ENCODE measurements around the gene CHST14. TPM values are rescaled to one million over a fixed set of nuclear protein-coding genes. Genes with fewer than 3 reads are reported as not detected.

CHST14 gene
- total RNA-seq, 1 donor from 2014 or later = 11.1 TPM

- no peak for DNase-seq (ENCODE audit: low spot score)
These were observed 17.3 kb downstream of the CHST14 start for GRCh38 chr15:40487816-40488682.

DNA sequence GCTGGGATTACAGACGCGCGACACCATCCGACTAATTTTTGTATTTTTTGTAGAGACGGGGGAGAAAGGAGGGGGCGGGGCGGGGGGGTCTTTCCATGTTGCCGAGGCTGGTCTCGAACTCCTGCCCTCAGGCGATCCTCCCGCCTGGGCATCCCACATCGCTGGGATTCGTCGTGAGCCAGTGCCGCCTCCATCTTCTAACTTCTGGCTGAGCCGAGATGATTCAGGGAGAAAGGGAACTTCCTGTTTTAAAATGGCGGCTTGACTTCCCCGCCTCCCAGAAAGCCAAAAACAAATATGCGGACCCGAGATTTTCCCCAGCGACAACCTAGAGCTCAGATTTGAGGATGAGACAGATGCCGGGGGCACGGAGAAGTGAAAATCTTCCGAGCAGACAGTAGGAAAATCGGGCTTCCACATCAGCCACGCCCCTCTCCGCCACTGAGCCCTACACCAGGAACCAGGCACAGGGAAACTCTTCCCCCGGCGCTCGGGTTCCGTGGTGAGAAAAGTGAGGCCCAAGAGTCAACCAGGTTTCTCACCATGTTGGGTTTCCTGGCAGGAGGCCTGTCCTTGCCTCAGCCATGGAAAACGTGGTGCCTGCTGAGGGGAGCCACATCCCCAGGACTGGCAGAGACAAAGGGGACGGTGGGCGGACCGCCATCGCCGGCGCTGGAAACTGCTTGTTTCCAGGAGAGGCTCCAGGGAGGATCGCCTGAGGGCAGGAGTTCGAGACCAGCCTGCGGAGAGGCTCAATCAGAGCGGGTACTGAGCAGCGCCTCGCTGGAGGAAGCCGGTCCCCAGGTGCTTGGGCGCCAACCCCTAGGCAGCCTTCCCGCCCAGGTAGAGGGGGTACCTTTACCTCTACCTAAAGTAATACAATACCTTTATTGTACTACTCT lies 18.7 kb downstream of the CHST14 start:
- DNase-seq (ENCODE audit: low spot score) = no peak

DNA sequence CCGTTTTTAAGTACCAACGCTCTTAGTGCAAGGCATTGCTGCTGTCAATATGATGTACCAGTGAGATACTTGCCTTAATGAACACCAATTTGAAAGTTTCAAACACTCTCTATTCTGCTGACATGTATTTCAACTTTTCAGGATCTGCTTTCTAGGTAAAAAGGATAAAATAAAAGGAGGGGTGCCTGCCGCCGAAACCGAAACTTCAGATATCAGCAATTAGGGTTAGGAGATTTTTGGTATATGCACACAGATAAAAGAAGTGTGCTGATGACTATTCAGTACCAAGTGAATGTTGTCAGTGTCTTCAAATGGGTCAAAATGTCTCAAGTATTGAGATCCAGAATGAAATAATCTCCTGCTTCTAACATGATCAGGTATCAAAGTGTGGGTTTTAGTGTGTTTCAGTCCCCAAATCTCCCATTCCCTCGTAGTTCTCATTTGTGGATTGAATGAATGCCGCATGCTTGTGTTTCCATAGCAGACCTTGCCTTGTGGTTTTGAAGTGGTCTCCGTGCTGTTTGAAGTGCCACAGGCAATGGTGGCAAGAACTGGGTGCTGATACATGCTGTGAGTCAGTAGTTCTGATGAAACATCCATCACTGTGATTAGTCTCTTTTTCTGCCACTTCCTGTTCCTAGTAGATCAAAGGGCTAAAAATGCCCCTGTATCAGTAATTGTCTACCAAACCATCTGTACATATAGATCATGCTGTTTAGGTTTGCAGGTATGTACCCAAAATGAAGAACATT lies 22.5 kb downstream of the CHST14 start:
- no peak for DNase-seq (ENCODE audit: low spot score)

DNA sequence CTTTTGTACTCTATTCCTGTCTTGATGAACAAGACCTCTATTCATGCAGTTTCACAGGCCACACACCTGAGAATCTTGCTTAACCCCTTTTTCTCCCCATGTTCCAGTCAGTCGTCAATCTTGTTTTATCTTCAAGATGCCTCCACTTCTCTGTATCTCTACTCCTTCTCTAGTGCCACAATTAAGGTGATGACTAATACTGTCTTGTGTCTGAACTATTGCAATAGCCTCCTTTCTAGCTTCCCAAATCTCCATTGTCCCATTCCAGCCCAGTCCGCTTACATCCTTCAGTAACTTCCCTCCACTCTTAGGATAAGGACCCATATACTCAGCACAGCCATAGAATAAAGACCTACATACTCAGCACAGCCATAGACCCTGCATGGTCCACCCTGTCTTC lies 24.7 kb downstream of the CHST14 start:
- DNase-seq (ENCODE audit: low spot score) = no peak

DNA sequence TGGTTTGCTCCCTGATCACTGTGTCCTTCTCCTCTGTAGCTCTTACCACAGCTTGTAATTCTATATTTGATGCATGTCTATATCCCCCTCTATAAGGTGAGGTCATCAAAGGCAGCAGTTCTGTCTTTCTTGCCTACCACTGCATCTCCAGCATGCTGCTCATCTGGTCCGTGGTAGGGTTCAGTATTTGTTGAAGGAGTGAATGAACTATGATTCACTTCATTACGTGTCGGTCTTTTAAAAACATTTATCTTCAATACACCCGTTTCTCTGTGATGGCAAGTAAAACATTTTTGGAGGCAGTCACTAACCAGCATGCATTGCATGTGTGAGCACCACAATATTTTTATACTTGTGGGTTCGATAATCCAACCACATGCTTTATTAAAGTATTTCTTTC lies 27.6 kb downstream of the CHST14 start:
- DNase-seq (ENCODE audit: low spot score) = no peak

DNA sequence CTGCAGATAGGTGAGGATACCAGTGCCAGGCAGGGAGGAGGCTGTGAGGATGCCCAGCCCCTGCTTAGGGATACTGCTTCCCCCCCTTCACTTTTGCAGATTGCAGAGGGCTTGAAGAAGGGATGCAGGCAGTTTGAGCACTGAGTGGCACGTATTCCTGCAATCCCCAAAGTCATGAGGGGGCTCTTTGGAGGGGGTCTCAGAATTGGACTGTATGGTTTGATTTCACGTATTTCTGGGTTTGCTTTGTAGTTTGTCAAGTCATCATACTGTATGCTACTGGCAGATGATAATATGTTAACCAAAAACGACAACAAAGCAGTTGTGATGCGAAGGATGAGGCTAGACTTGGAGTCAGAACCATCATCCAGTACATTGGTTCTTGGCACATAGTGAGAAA lies 28.1 kb downstream of the CHST14 start:
- no peak for DNase-seq (ENCODE audit: low spot score)

GRCh38 chr15:40499931-40500330 lies 29.1 kb downstream of the CHST14 start:
- DNase-seq (ENCODE audit: low spot score) = no peak

GRCh38 chr15:40500568-40501330 lies 30.0 kb downstream of the CHST14 start:
- DNase-seq (ENCODE audit: low spot score) = no peak

GRCh38 chr15:40501487-40501886 lies 30.7 kb downstream of the CHST14 start:
- DNase-seq (ENCODE audit: low spot score) = no peak

DNA sequence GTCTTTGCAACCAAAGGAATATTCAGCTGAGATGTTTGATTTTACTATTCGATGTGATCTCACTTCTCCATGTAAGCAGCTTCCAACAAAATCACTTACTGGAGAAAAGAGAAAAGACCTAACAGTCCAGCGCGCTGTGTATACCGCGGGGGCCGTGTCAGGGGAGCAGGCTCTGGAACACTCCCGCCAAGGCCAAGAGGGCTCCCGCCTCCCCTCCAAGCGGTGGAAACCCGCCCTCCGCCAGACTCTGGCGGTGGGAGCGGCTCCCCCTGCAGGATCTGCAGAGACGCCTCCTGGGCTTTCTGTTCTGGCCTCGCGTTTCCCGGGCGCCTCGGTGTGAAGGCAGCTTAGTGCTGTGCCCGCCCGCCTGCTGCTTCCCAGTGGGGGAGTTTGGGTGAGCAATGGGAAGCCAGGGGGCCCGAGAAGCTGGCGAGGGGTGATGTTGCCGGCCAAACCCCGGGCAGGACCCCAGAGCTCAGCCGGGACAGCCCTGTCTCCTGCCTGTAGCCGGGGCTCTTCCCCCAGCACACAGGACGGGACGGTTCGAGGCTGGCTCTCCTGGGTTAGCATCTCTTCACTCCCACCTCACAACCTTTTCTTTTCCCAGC lies 36.3 kb downstream of the CHST14 start:
- peak; percentile 90 for DNase-seq (ENCODE audit: low spot score)

GRCh38 chr15:40508216-40508615 lies 37.4 kb downstream of the CHST14 start:
- no peak for DNase-seq (ENCODE audit: low spot score)

DNA sequence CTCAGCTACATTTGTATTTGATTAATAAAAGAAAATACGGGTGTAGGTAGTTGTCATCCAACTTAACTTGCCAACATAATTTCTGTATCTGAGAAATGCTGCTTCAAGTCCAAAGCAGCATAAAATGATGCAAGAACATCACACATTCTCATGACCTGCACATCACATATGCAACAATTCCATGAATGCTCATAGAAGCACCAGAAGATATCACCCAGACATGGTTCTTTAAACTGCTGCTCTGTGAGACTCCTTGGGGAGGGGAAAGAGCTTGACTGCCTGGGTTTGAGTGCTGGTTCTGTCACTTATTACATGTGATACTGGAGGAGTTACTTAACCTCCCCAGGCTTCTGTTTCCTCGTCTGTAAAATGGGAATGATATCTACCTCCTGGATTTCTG lies 39.4 kb downstream of the CHST14 start:
- no peak for DNase-seq (ENCODE audit: low spot score)

GRCh38 chr15:40511093-40511471 lies 40.3 kb downstream of the CHST14 start:
- DNase-seq (ENCODE audit: low spot score) = peak; percentile 14

DNA sequence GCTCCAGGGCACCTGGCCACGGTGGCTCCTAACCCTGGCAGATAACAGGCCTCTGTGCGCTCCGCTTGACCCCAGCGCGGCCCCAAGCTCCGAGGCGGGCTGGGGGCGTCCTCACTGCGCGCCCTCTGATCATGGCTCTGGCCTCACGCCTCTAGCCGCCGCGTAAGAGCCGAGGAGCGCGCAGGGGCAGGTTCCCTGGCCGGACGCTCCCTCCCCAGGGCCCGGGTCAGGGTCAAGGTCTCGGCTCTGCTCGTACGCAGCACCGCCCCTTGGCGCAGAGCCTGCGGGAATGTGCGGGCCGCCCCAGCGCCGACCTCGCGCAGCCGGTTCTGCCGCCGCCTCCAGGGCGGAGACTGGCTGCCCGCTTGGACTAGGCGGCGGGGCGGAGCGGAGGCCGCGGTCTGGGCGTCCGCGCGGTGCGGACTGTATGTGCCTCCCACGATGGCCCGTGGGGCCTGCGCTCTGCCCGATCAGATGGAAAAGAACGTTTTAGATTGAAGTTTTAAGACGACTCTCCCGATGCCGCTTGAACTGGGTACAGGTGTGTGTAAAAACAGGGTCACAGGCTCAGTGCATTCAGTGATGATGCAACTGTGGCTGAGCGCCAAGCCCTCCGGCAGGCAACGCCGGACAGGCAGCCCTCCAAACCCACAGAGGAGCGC lies 40.8 kb downstream of the CHST14 start:
- DNase-seq (ENCODE audit: low spot score) = peak; percentile 58

DNA sequence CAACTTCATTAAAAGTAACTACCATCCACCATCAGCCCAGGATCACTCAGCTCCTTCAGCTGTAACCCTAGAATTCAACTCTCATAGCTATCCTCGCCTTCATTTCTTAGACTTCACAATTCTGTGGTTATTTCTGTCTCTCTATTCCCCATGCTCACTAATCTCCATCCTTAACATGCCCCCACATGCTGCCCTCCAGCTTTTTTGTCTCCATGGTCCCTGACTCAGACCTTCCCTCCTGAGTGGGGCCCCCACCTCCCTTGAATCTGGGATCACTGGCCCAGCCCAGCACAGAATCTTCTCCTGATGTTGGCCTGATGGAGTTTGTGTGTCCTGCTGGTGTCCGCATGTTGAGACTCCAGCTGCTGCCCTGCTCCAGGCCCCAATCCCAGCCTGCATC lies 41.7 kb downstream of the CHST14 start:
- no peak for DNase-seq (ENCODE audit: low spot score)

DNA sequence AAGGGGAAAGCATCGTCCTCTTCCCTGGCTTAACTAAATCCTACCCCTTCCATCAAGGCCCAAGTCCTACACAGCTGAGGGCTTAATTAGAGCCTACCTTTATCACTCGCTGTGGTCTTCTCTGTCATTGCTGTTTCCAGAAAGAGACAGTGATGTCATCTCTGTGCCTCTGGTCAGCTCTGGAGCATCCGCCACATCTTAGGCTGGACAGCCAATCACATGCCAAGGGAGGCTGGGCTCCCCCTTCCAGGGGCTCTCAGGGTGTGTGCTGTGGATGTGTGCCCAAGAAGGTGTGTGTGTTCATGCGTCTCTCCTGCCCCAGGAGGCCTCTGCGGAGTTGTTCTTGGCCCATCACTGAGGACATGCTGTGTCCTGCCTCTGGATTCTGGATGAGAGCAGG lies 42.8 kb downstream of the CHST14 start:
- DNase-seq (ENCODE audit: low spot score) = no peak

- DNase-seq (ENCODE audit: low spot score) = no peak
These were observed 45.5 kb downstream of the CHST14 start for GRCh38 chr15:40516322-40516721.
